Measurements from ENCODE around the gene WBP1. TPM values are rescaled to one million over a fixed set of nuclear protein-coding genes. Genes with fewer than 3 reads are reported as not detected.

WBP1 gene
- 30.4 and 30.5 TPM in 2 replicates for total RNA-seq

GRCh38 chr2:74458132-74458937, at the start of gene WBP1:
Gene WBP1 (plus strand): TSS chr2:74458438. CDS start chr2:74458603, 165 bp downstream.

GRCh38 chr2:74421221-74421870, 36.9 kb upstream of the WBP1 start, which contains the start of the genes C2orf81 and WDR54:
Gene C2orf81 (minus strand): TSS chr2:74421619. CDS start chr2:74421560, 59 bp downstream.
Gene WDR54 (plus strand): TSS chr2:74421730. CDS start chr2:74422154, 424 bp downstream.

GRCh38 chr2:74441690-74442482, 16.4 kb upstream of the WBP1 start, which contains the start of gene RTKN:
Gene RTKN (minus strand): TSS chr2:74441937. CDS start chr2:74441816, 121 bp downstream.

GRCh38 chr2:74454654-74455511, 3.4 kb upstream of the WBP1 start, which contains the start of gene INO80B:
Gene INO80B (plus strand): TSS chr2:74455087. CDS start chr2:74455117, 30 bp downstream.

GRCh38 chr2:74472086-74472944, 14.1 kb downstream of the WBP1 start, which contains the start of gene MRPL53:
Gene MRPL53 (minus strand): TSS chr2:74472680. CDS start chr2:74472660, 20 bp downstream.

GRCh38 chr2:74482801-74483674, 24.8 kb downstream of the WBP1 start, which contains the start of the genes CCDC142 and TTC31:
Gene CCDC142 (minus strand): TSS chr2:74482998. CDS start chr2:74482837, 161 bp downstream.
Gene TTC31 (plus strand): TSS chr2:74483081. CDS start chr2:74483096, 15 bp downstream.

GRCh38 chr2:74499267-74499939, 41.2 kb downstream of the WBP1 start, which contains the start of gene LBX2:
Gene LBX2 (minus strand): TSS chr2:74499603. CDS start chr2:74499537, 66 bp downstream.

GRCh38 chr2:74507145-74507925, 49.1 kb downstream of the WBP1 start, which contains the start of gene PCGF1:
Gene PCGF1 (minus strand): TSS chr2:74507695. CDS start chr2:74507668, 27 bp downstream.

Other genes with a start within 250 kb of the WBP1 start
- 0.30 and 0.32 TPM in 2 replicates for gene SLC4A5, start 115.0 kb upstream of the WBP1 start, total RNA-seq
- gene DCTN1, start 78.1 kb upstream of the WBP1 start, total RNA-seq = 113 and 127 TPM in 2 replicates
- gene C2orf81, start 36.8 kb upstream of the WBP1 start, total RNA-seq = 0.46 and 0.65 TPM in 2 replicates
- 47.9 and 65.3 TPM in 2 replicates for gene WDR54, start 36.7 kb upstream of the WBP1 start, total RNA-seq
- 7.1 and 10.3 TPM in 2 replicates for gene RTKN, start 16.5 kb upstream of the WBP1 start, total RNA-seq
- gene INO80B, start 3.4 kb upstream of the WBP1 start, total RNA-seq = 11.7 and 23.1 TPM in 2 replicates
- 72.8 and 91.3 TPM in 2 replicates for gene MOGS, start 6.9 kb downstream of the WBP1 start, total RNA-seq
- gene MRPL53, start 14.2 kb downstream of the WBP1 start, total RNA-seq = 47.7 and 52.4 TPM in 2 replicates
- 13.6 and 22.9 TPM in 2 replicates for gene CCDC142, start 24.6 kb downstream of the WBP1 start, total RNA-seq
- gene TTC31, start 24.6 kb downstream of the WBP1 start, total RNA-seq = 7.1 and 16.3 TPM in 2 replicates
- gene LBX2, start 41.2 kb downstream of the WBP1 start, total RNA-seq = 1.6 and 1.7 TPM in 2 replicates
- gene PCGF1, start 49.3 kb downstream of the WBP1 start, total RNA-seq = 14.3 and 17.2 TPM in 2 replicates
- not detected in 2 replicates for gene TLX2, start 56.0 kb downstream of the WBP1 start, total RNA-seq
- gene DQX1, start 67.8 kb downstream of the WBP1 start, total RNA-seq = not detected in 2 replicates
- 84.8 and 116 TPM in 2 replicates for gene AUP1, start 71.3 kb downstream of the WBP1 start, total RNA-seq
- 40.7 and 63.3 TPM in 2 replicates for gene HTRA2, start 71.5 kb downstream of the WBP1 start, total RNA-seq
- 2.9 and 4.4 TPM in 2 replicates for gene LOXL3, start 95.5 kb downstream of the WBP1 start, total RNA-seq
- gene DOK1, start 96.3 kb downstream of the WBP1 start, total RNA-seq = 15.9 and 21.6 TPM in 2 replicates
- gene M1AP, start 189.9 kb downstream of the WBP1 start, total RNA-seq = not detected in 2 replicates
- 4.2 and 4.7 TPM in 2 replicates for gene SEMA4F, start 195.8 kb downstream of the WBP1 start, total RNA-seq

All from epithelial cell of umbilical artery (primary cell).